GM21619 (cell line): Measurements from ENCODE around the gene KRTAP19-1.

Source experiments
- ATAC-seq: cut with Tn5 transposase; IDR thresholded peaks from one replicate; pipeline ENCODE4 v1.9.1; 2021; ENCODE audit not compliant: unreplicated experiment

The KRTAP19-1 gene

GRCh38 chr21:30430170-30430655 is 50.0 kb downstream of the KRTAP19-1 start, which contains the start of gene KRTAP13-4:
KRTAP13-4 (plus strand) TSS chr21:30430220; CDS start chr21:30430276, 56 bp downstream.
- ATAC-seq = no peak
